Measurements from ENCODE around the gene USP51.
"Not testable (repeated sequence)": the region's sequence is repeated elsewhere in the genome, so short reads cannot be mapped to it uniquely, and the experiment has no call there.

- TF ChIP-seq, protein P1, sequence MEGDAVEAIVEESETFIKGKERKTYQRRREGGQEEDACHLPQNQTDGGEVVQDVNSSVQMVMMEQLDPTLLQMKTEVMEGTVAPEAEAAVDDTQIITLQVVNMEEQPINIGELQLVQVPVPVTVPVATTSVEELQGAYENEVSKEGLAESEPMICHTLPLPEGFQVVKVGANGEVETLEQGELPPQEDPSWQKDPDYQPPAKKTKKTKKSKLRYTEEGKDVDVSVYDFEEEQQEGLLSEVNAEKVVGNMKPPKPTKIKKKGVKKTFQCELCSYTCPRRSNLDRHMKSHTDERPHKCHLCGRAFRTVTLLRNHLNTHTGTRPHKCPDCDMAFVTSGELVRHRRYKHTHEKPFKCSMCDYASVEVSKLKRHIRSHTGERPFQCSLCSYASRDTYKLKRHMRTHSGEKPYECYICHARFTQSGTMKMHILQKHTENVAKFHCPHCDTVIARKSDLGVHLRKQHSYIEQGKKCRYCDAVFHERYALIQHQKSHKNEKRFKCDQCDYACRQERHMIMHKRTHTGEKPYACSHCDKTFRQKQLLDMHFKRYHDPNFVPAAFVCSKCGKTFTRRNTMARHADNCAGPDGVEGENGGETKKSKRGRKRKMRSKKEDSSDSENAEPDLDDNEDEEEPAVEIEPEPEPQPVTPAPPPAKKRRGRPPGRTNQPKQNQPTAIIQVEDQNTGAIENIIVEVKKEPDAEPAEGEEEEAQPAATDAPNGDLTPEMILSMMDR (optimal IDR thresholded peaks at IDR 0.05 in 1 of 3, IDR thresholded peaks at IDR 0.05 in 1 of 3, conservative IDR thresholded peaks at IDR 0.05 in 1 of 3; ENCODE audit: extremely low read depth in 1 of 3, insufficient read depth in 2 of 3, low read length in 3 of 3) = not testable (repeated sequence)
- not testable (repeated sequence) for TF ChIP-seq EZH2 (IDR thresholded peaks at IDR 0.05; ENCODE audit: low read length)
Observed at GRCh38 chrX:55459426-55459825, 30.2 kb downstream of the USP51 start.

Data from keratinocyte (primary cell).